Motor neuron (in vitro differentiated cells): Measurements from ENCODE around the gene SMC6. TPM values are rescaled to one million over a fixed set of nuclear protein-coding genes. Genes with fewer than 3 reads are reported as not detected.

Source experiments
- ATAC-seq, 8 experiments: fragments of 200-7000 bp; cut with Tn5 transposase; replicated peaks in 6 of 8; 2 replicates each; pipeline ENCODE4 v1.8.0; 2021; ENCODE audit warnings: mild to moderate bottlenecking in 8 of 8, moderate library complexity in 8 of 8
- H3K27ac ChIP-seq, 2 donors: fragments of 250-450 bp; sonication (Bioruptor Pico); 2 replicates each; pipeline ENCODE4 v1.9.0; 2021; ENCODE audit warnings: antibody characterized with exemption in 2 of 2, mild to moderate bottlenecking in 2 of 2, moderate library complexity in 1 of 2
- H3K4me1 ChIP-seq, 2 donors: fragments of 250-450 bp; sonication (Bioruptor Pico); replicated peaks in 1 of 2; 2 replicates each; pipeline ENCODE4 v1.6.1; 2021; ENCODE audit warnings: antibody characterized with exemption in 2 of 2, mild to moderate bottlenecking in 2 of 2, moderate library complexity in 1 of 2
- H3K4me3 ChIP-seq, 5 donors: fragments of 250-450 bp; sonication (Bioruptor Pico); 2 replicates each; pipeline ENCODE4 v1.9.0; 2021; ENCODE audit warnings: antibody characterized with exemption in 5 of 5, mild to moderate bottlenecking in 5 of 5, moderate library complexity in 4 of 5
- WGBS, 10 experiments: fragments of 450-650 bp; shearing (Covaris generic); methylation state at CpG; one replicate each; pipeline ENCODE4 v1.0.0; 2022; 5-methylcytosine and 5-hydroxymethylcytosine counted together
- in situ Hi-C, 9 experiments: fragments of 400-800 bp; cut with MboI; loops; one replicate each; pipeline ENCODE4 v1.15.0; 2021; ENCODE audit warnings: low sequenced_read_pairs in 9 of 9, low pct_unique_long_range_greater_than_20kb in 2 of 9; ENCODE audit not compliant: unreplicated experiment in 9 of 9
- total RNA-seq, 8 experiments: library from RNA; unstranded; fragments of 300-600 nt; gene quantifications; 2 replicates each; pipeline versions ENCODE4 v1.2.3 to v1.2.4, GENCODE V29; 2022

SMC6 gene
- total RNA-seq, 8 experiments from 2014 or later, result 12.6 to 27.4 (median 21.2) TPM

DNA sequence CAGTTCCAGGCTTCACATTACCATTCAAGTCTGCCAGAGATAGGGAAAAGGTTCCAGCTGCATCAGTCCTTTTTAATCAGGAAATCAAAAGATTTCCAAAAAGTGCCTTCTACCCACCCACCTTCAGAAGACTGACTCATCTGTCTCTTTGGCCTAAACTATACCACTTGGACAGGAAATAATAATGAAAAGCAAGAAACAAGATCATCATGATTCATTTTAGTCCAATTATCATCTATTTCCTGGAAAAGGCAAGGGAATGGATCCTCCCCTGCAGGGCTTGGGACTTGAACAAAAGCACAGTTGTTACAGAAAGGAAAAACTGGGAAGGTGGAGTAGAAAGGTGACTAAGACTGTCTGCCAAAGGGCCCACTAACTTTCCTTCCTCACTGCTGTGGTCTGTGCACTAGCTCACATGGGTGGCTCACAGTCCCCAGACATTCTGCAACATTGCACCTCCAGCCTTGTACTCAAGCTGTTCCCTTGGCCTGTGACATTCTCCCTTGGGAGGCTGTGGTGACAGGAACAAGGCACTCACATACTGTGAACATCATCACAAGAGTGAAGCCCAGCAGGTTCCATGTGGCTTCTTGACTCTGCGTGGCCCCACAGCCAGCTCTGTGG, 137.8 kb downstream of the SMC6 start:
- ATAC-seq, result peak in 2 of 8 experiments; percentile 63 to 77

DNA sequence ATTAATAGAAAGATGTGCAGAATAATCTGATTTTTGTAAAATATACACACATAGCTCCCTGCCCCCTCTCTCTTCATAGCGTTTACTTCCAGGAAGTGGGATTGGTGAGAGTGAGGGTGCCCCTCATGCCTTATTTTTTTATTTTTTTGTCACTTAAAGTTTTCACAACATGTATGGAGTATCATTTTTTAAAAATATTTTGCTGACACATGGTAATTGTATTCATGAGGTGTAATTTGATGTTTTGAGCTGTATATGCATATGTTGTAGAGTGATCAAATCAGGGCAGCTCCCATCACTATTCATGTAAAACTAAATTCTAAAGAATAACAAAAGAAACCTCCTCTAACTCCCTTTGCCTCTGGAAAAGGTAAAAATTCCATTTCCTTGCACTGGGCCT, 138.5 kb downstream of the SMC6 start:
- 14 to 100% (median 43%) methylated on average over 1 of the region's 1 CpG; no CpG with 5 or more reads in 3 of the 10 experiments for WGBS, 10 experiments
- in situ Hi-C loops, result no loop called here
- Histone ChIP-seq H3K4me1 (peaks cover 3 to 4% of the 10 kb centered on the region in 2 donors), H3K4me3 (no peak overlapping the region), H3K27ac (no peak overlapping the region)
- peak in 2 of 8 experiments; percentile 14 to 35 for ATAC-seq

More for the DNA sequence above, 137.8 kb downstream of the SMC6 start:
- no peaks in the 10 kb centered on the region for H3K4me1 ChIP-seq
- WGBS, 10 experiments, result 83% methylated on average over 1 of the region's 1 CpG; no CpG with 5 or more reads in 9 of the 10 experiments
- H3K4me3 ChIP-seq, result no peak overlapping the region
- in situ Hi-C loops, result no loop called here
- no peak overlapping the region for H3K27ac ChIP-seq

DNA sequence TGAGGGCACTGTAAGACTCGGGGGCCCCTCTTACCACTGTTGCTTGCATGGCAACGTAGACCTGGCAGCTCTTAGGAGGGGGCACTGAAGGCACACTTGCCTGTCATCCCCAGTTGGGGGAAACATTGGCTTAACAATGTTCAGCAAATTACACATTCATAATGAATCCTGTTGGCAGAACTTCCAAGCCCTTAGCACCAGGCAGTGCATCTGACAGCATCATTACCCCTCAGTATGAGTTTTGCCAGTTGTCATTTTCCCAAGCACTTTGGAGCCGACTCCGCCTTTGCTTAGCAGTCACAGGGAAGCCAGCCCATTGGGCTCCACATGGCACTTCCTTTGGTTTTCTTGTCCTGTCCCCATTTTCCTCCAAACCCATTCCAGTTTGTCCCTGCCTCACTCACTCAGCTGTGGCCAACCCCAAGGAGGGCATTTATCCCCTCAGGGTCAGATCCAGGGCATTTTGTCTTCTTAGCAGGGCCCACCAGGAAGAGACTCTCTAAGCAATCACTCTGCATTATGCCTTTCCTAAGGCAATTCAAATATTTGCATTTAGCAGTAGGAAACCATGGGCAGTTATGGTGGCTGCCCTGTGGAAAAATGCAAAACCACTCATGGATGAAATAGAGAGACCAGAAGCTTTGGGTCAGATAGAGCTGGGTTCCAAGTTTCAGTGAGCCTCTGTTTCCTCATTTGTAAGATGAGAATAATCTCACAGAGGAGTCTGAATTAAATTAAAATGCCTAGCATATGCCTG, 139.3 kb downstream of the SMC6 start:
- peak in 4 of 8 experiments; percentile 29 to 57 (median 34) for ATAC-seq
- Histone ChIP-seq H3K27ac (no peak overlapping the region), H3K4me3 (no peak overlapping the region), H3K4me1 (peaks cover 3 to 4% of the 10 kb centered on the region in 2 donors)
- 67 to 100% (median 86%) methylated on average over 1 to 2 of the region's 4 CpGs; no CpG with 5 or more reads in 6 of the 10 experiments for WGBS, 10 experiments
- in situ Hi-C loops, result no loop called here

Other genes starting within 250 kb of the SMC6 start
- gene RAD51AP2, start 235.4 kb downstream of the SMC6 start, total RNA-seq, result under 1 TPM in 5 of 8 experiments, not detected in 3; 0.21 to 0.81 (median 0.33) TPM
- 10 to 100 TPM in 4 of 8 experiments, 1 to 10 TPM in 2, under 1 TPM in 2; 0.27 to 14.9 (median 6.3) TPM for gene VSNL1, start 213.1 kb downstream of the SMC6 start, total RNA-seq
- gene GEN1, start 328 bp upstream of the SMC6 start, total RNA-seq, result 10 to 100 TPM in 3 of 8 experiments, 1 to 10 TPM in 5; 1.0 to 15.8 (median 5.9) TPM
- gene MSGN1, start 62.6 kb upstream of the SMC6 start, total RNA-seq, result not detected
- 1 to 10 TPM in 4 of 8 experiments, under 1 TPM in 2, not detected in 2; 0.25 to 2.2 (median 1.3) TPM for gene KCNS3, start 124.9 kb upstream of the SMC6 start, total RNA-seq